GM12892 (cell line): ENCODE measurements around the gene CCDC50.
A peak's percentile ranks its signal among the peaks of the same experiment; 100 is the strongest.

ENCODE experiments used
- DNase-seq: peaks from one replicate; pipeline ENCODE4 v3.0.0; 2011; ENCODE audit not compliant: insufficient read length
- FAIRE-seq: peaks from 2 replicates; lab custom pipeline; 2011; peaks lifted over from hg19 to GRCh38; lab: Jason Lieb, UNC
- POLR2A ChIP-seq: IDR thresholded peaks from 2 replicates; pipeline ENCODE4 v1.6.1; 2011; ENCODE audit warnings: low read depth, low read length, control low read depth
- POLR2AphosphoS5 ChIP-seq: IDR thresholded peaks from 2 replicates; pipeline ENCODE4 v1.6.1; 2011; ENCODE audit warnings: low read depth, low read length, control low read depth
- TAF1 ChIP-seq: IDR thresholded peaks from 2 replicates; pipeline ENCODE4 v1.6.1; 2011; ENCODE audit warnings: low read depth, mild to moderate bottlenecking, control low read depth, low read length, borderline replicate concordance

Gene CCDC50

GRCh38 chr3:191300422-191300821 is 28.8 kb upstream of the CCDC50 start:
- no peak for DNase-seq
- TF ChIP-seq POLR2AphosphoS5 (no peak), POLR2A (no peak), TAF1 (no peak)
- FAIRE-seq, result peak; percentile 88

- peak; percentile 28 for DNase-seq
These were observed 28.2 kb upstream of the CCDC50 start for GRCh38 chr3:191301017-191301416.

GRCh38 chr3:191301782-191302411 is 27.3 kb upstream of the CCDC50 start:
- DNase-seq (no peak), FAIRE-seq (no peak)
- TF ChIP-seq TAF1 (no peak), POLR2A (no peak), POLR2AphosphoS5 (no peak)

More at GRCh38 chr3:191301017-191301416, 28.2 kb upstream of the CCDC50 start:
- TF ChIP-seq POLR2AphosphoS5 (no peak), TAF1 (no peak), POLR2A (no peak)
- FAIRE-seq, result peak; percentile 84

GRCh38 chr3:191302451-191302850 is 26.7 kb upstream of the CCDC50 start:
- no peak for FAIRE-seq
- no peak for TF ChIP-seq POLR2AphosphoS5
- no peak for TF ChIP-seq TAF1
- no peak for TF ChIP-seq POLR2A
- no peak for DNase-seq

DNA sequence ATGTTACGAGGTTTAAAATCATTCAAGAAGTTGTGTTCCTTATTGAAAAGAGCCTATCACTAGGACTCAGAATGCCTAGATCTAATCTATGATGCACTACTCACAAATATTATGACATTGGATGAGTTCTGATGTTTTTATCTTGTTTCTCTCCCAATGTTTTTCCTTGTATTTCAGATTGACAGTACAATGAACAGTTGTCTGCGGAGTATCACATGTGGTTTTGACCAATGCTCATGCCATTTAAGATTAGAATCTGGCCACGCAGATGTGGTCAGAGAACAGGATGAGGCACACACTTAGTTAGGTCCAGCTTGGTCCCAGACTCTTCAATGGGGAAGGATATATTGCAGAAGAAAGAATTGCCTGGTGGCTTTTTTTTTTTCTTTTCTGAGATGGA is 25.6 kb upstream of the CCDC50 start:
- TF ChIP-seq POLR2AphosphoS5, result no peak
- no peak for TF ChIP-seq POLR2A
- no peak for TF ChIP-seq TAF1
- FAIRE-seq, result no peak
- no peak for DNase-seq

DNA sequence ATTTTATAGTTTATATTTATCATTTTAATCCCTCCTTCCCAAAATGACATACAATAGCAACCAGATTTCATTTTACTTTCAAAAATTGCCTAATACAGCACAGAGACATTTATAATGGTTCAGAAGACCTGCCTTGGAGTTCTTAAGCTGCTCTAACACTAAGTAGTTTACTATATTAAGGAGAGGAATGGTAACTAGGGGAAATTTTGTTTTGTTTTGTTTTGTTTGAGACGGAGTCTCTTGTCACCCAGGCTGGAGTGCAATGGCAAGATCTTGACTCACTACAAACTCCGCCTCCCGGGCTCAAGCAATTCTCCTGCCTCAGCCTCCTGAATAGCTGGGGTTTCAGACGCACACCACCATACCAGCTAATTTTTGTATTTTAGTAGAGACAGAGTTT is 22.8 kb upstream of the CCDC50 start:
- DNase-seq (no peak), FAIRE-seq (no peak)
- no peak for TF ChIP-seq POLR2A
- no peak for TF ChIP-seq POLR2AphosphoS5
- no peak for TF ChIP-seq TAF1

- no peak for TF ChIP-seq POLR2AphosphoS5
- no peak for TF ChIP-seq POLR2A
- TF ChIP-seq TAF1, result no peak
- FAIRE-seq (no peak), DNase-seq (no peak)
These were observed 21.9 kb upstream of the CCDC50 start for GRCh38 chr3:191307341-191307740.

DNA sequence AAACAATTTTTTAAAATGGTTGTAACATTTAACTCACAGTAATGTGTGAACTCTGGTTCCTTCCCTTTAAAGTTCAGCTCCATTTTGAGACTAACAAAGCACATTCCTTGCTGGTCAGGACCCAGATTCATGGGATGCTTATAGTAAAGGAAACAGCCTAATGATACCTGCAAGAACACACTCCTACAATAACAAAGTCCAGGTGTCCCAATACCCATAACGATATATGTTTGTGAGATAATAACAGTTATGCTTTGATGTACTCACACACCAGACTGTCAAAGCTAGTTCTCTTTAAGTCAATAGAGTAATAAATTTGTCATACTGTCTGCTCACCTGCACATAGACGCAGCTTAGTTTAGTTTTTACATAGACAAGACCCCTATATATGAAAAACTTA is 15.9 kb upstream of the CCDC50 start:
- DNase-seq, result no peak
- no peak for FAIRE-seq
- TF ChIP-seq TAF1 (no peak), POLR2AphosphoS5 (no peak), POLR2A (no peak)

GRCh38 chr3:191314109-191314728 is 15.0 kb upstream of the CCDC50 start:
- FAIRE-seq (no peak), DNase-seq (no peak)
- TF ChIP-seq POLR2A (no peak), TAF1 (no peak), POLR2AphosphoS5 (no peak)

- DNase-seq (no peak), FAIRE-seq (no peak)
- no peak for TF ChIP-seq POLR2AphosphoS5
- no peak for TF ChIP-seq POLR2A
- TF ChIP-seq TAF1, result no peak
These were observed 12.2 kb upstream of the CCDC50 start for GRCh38 chr3:191316876-191317603.

DNA sequence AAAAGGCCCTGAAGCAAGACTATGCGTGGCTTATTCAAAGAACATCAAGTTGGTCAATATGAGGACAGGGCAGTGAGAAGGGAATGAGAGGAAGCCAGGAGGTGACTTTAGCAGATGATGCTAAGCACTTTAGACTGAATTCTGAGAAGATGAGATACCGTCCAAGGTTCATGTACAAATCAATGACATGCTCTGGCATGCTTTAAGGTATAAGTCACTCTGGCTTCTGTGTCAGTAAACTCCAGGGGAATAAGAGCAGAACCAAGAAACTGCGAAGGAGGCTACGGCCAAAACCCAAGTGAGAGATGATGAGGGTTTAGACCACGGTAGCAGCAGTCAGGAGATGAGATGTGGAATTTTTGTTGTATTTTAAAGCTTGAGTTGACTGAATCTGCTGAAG is 8.9 kb upstream of the CCDC50 start:
- no peak for FAIRE-seq
- DNase-seq, result no peak
- TF ChIP-seq POLR2AphosphoS5 (no peak), POLR2A (no peak), TAF1 (no peak)
